Measurements from ENCODE around the gene CMTR2. TPM values are rescaled to one million over a fixed set of nuclear protein-coding genes. Genes with fewer than 3 reads are reported as not detected.
"Not testable (repeated sequence)": the region's sequence is repeated elsewhere in the genome, so short reads cannot be mapped to it uniquely, and the experiment has no call there.

The CMTR2 gene
- total RNA-seq, 1 donor from 2014 or later = 20.5 TPM

DNA sequence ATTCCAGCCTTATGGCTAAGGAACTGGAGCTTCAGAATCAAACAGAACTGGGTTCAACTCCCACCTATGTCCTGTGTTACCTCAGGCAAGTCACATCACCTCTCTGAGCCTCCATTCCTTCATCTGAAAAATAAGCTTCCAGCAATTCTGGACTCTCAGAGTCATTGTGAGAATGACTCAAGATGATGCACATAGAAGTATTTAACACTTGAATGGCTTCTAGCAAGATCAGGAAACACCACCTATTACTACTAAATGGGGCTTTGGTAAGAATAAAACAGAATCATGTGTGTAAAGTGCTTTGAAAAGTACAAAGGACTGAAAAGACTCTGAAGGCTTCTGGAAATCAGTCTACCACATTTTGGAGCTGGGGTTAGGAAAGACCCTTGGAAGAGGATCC, 38.5 kb upstream of the CMTR2 start:
- Mint-ChIP-seq H3K4me3 (no peak overlapping the region), H3K27me3 (ENCODE audit: low read depth) (peaks cover 45% of the 10 kb centered on the region), H3K9me3 (peaks cover 6% of the 10 kb centered on the region), H3K27ac (ENCODE audit: unreplicated experiment) (no peak overlapping the region), H3K4me1 (no peaks in the 10 kb centered on the region), H3K36me3 (ENCODE audit: low read depth) (no peaks in the 10 kb centered on the region)
- TF ChIP-seq CTCF (conservative IDR thresholded peaks at IDR 0.05) = no peak
- DNase-seq (ENCODE audit: low read depth, low spot score) = no peak

DNA sequence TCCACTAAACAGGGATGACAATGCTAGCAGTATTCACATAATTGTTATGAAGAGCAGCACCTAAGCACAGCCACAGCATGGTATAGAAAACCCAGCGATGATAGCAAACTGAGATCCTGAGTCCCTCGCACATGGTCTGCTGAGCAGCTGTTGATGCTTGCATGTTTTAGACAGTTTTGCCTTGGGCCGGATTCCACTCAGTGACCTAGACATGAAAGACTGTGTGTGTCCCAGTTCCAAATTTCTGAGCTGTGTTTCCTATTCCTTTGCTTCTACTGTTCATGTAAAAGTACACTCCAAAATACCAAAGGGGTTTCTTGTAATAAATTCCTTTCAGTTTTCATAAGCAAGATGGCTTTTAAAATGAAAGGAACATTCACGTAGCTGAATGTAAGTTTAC, 30.8 kb upstream of the CMTR2 start:
- H3K27ac Mint-ChIP-seq (ENCODE audit: unreplicated experiment) = no peak overlapping the region
- no peaks in the 10 kb centered on the region for H3K9me3 Mint-ChIP-seq
- no peak for TF ChIP-seq CTCF (conservative IDR thresholded peaks at IDR 0.05)
- no peaks in the 10 kb centered on the region for H3K4me1 Mint-ChIP-seq
- DNase-seq (ENCODE audit: low read depth, low spot score) = no peak
- no peaks in the 10 kb centered on the region for H3K36me3 Mint-ChIP-seq (ENCODE audit: low read depth)
- peaks cover 55% of the 10 kb centered on the region for H3K27me3 Mint-ChIP-seq (ENCODE audit: low read depth)
- no peak overlapping the region for H3K4me3 Mint-ChIP-seq

DNA sequence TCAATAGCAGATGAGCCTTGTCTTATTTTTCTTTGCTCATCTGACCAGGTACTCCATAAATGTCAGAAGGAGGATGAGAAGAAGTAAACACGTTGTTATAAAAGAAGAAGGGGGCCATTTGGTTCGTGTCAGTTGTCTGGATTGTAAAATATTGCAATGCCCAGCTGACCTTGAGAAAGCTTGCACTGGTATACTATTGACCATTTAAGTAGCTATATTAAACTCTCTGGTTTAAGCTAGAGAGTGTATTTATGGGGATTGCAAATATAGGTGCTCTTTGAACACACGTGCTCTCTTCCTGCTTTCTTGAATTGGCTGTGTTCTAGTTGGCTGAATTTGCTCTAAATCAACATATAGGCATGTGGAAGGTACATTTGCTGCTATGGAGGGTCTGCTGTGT, 26.1 kb upstream of the CMTR2 start:
- TF ChIP-seq CTCF (conservative IDR thresholded peaks at IDR 0.05) = no peak
- no peaks in the 10 kb centered on the region for H3K36me3 Mint-ChIP-seq (ENCODE audit: low read depth)
- no peak overlapping the region for H3K4me3 Mint-ChIP-seq
- DNase-seq (ENCODE audit: low read depth, low spot score) = no peak
- no peaks in the 10 kb centered on the region for H3K4me1 Mint-ChIP-seq
- H3K27me3 Mint-ChIP-seq (ENCODE audit: low read depth) = peaks cover 70% of the 10 kb centered on the region
- H3K9me3 Mint-ChIP-seq = no peaks in the 10 kb centered on the region
- no peak overlapping the region for H3K27ac Mint-ChIP-seq (ENCODE audit: unreplicated experiment)

GRCh38 chr16:71313591-71313990, 24.4 kb upstream of the CMTR2 start:
- H3K27ac Mint-ChIP-seq (ENCODE audit: unreplicated experiment); H3K4me3 Mint-ChIP-seq; DNase-seq (ENCODE audit: low read depth, low spot score); H3K36me3 Mint-ChIP-seq (ENCODE audit: low read depth); H3K4me1 Mint-ChIP-seq; H3K9me3 Mint-ChIP-seq: not testable (repeated sequence)
- peaks cover 76% of the 10 kb centered on the region for H3K27me3 Mint-ChIP-seq (ENCODE audit: low read depth)

- peaks cover 80% of the 10 kb centered on the region for H3K27me3 Mint-ChIP-seq (ENCODE audit: low read depth)
- H3K27ac Mint-ChIP-seq (ENCODE audit: unreplicated experiment) = no peak overlapping the region
- H3K4me1 Mint-ChIP-seq = no peaks in the 10 kb centered on the region
These were observed 22.5 kb upstream of the CMTR2 start for GRCh38 chr16:71311553-71312158.

More at GRCh38 chr16:71311553-71312158, 22.5 kb upstream of the CMTR2 start:
- Mint-ChIP-seq H3K9me3 (no peaks in the 10 kb centered on the region), H3K36me3 (ENCODE audit: low read depth) (no peaks in the 10 kb centered on the region), H3K4me3 (no peak overlapping the region)
- peak; percentile 89 for TF ChIP-seq CTCF (conservative IDR thresholded peaks at IDR 0.05)
- DNase-seq (ENCODE audit: low read depth, low spot score) = peak; percentile 51

All from neural crest cell (in vitro differentiated cells).